ENCODE measurements around the gene MCM3AP.

Gene MCM3AP

DNA sequence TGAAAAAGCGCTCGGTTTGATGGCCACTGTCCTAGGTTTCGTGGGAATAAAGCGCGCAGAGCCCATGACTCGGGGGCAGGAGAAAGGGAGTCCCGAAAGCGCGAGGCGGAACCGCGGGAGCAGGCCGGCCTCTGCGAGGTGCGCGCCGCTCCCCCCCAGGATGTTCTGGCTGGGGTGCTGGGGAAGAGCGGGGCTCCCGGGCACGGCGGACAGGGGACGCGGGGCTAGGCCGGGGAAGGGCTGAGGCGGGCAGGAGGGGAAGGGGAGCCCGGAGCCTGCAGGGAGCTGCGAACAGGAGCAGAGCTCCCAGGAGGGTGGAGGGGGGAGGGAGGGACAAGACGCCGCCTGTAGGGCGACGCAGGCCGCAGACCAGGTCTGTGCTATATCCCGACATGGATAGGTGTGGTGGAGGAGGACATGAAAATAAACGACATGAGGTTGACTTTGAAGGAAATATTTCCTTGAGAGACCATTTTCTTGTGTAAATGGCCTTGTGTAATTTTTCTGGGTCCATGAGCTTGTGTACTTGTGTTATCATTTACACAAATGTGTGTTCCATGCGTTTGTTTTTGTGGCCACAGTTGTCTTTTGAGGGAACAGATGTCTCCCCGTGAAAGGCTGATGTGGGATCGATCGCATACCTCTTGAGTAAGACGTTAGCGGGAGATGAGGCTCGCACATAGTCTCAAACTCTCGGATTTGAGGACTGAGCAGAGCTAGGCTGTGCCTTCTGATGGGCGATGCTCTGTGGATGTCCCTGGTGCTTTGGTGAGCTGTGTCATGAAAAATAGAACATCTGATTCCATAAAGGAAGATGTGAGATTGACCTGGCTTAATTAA, 39.9 kb upstream of the MCM3AP start:
- peak; percentile 63 for DNase-seq (ENCODE audit: low spot score)
- in situ Hi-C loops (cut with MboI; ENCODE audit: low sequenced_read_pairs, unreplicated experiment): no loop called here
- TF ChIP-seq, protein P1, sequence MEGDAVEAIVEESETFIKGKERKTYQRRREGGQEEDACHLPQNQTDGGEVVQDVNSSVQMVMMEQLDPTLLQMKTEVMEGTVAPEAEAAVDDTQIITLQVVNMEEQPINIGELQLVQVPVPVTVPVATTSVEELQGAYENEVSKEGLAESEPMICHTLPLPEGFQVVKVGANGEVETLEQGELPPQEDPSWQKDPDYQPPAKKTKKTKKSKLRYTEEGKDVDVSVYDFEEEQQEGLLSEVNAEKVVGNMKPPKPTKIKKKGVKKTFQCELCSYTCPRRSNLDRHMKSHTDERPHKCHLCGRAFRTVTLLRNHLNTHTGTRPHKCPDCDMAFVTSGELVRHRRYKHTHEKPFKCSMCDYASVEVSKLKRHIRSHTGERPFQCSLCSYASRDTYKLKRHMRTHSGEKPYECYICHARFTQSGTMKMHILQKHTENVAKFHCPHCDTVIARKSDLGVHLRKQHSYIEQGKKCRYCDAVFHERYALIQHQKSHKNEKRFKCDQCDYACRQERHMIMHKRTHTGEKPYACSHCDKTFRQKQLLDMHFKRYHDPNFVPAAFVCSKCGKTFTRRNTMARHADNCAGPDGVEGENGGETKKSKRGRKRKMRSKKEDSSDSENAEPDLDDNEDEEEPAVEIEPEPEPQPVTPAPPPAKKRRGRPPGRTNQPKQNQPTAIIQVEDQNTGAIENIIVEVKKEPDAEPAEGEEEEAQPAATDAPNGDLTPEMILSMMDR (IDR thresholded peaks at IDR 0.05; ENCODE audit: borderline replicate concordance, control extremely low read depth, extremely low read depth, insufficient read depth, missing control alignments): peak; percentile 25

GRCh38 chr21:46324390-46325072, 39.1 kb upstream of the MCM3AP start:
- in situ Hi-C loops (cut with MboI; ENCODE audit: low sequenced_read_pairs, unreplicated experiment): no loop called here
- TF ChIP-seq, protein P1 (IDR thresholded peaks at IDR 0.05; ENCODE audit: borderline replicate concordance, control extremely low read depth, extremely low read depth, insufficient read depth, missing control alignments): no peak
- DNase-seq (ENCODE audit: low spot score): peak; percentile 96

DNA sequence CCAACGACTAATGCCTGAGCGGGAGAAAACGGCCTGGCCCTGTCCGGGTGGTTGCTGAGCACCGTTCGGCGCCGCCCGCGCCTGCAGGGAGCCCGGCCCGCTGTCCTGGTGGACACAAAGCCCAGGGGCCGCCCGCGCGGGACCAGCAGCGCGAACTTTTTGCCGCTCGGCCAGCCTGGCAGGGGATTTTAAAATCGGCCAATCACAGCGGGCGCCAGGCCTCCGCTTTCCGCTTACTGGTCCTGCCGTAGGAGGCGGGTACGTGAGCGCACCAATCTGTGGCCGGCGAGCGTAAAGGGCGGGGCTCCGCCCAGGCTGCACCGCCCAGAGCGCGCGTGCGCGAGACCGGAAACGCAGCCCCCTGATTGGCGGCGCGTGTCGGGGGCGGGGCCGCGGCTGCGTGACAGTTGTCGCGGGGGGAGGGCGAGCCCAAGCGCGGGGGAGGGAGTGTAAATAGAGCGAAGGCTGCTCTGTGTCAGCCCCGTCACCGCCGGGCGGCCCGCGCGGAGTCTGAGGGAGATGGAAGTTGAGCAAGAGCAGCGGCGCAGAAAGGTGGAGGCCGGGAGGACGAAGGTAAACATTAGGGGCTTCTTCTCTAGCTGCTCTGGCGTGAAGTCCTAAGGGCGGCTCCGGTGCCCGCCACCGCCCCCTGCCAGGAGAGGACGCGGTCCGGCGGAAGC, 38.4 kb upstream of the MCM3AP start, which contains the start of the genes C21orf58 and PCNT:
C21orf58 (minus strand) TSS at position 161 of the 680 bp plus-strand sequence. CDS start 1,132 bp downstream, outside the sequence.
PCNT (plus strand) TSS at position 447 of the 680 bp plus-strand sequence; CDS start at position 520, 73 bp downstream.
- in situ Hi-C loops (cut with MboI; ENCODE audit: low sequenced_read_pairs, unreplicated experiment): no loop called here
- TF ChIP-seq, protein P1 (IDR thresholded peaks at IDR 0.05; ENCODE audit: borderline replicate concordance, control extremely low read depth, extremely low read depth, insufficient read depth, missing control alignments): no peak
- DNase-seq (ENCODE audit: low spot score): peak; percentile 98

DNA sequence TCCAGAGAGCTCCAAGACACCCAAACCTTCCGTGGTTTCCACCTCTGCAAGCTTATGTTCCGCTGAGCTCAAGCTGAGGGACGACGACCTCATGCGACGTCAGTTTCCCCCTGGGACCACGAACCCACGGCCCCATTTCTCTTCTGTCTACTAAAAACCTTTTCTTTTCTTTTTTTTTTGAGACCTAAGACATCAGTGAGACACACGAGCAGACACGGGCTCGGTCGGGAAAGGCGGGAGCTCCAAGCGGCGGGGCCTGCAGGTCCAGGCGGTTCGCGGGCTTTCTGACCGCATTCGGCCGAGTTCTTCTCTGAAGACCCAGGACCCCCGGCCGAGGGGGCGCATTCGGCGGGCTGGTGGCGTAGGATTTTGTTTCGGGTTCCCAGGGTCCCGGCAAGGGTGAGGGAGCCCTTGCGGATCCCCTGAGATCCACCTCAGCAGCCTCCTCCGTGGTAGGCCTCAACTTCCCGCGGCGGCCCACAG, 37.9 kb upstream of the MCM3AP start:
- TF ChIP-seq, protein P1 (IDR thresholded peaks at IDR 0.05; ENCODE audit: borderline replicate concordance, control extremely low read depth, extremely low read depth, insufficient read depth, missing control alignments): no peak
- no peak for DNase-seq (ENCODE audit: low spot score)
- in situ Hi-C loops (cut with MboI; ENCODE audit: low sequenced_read_pairs, unreplicated experiment): no loop called here

DNA sequence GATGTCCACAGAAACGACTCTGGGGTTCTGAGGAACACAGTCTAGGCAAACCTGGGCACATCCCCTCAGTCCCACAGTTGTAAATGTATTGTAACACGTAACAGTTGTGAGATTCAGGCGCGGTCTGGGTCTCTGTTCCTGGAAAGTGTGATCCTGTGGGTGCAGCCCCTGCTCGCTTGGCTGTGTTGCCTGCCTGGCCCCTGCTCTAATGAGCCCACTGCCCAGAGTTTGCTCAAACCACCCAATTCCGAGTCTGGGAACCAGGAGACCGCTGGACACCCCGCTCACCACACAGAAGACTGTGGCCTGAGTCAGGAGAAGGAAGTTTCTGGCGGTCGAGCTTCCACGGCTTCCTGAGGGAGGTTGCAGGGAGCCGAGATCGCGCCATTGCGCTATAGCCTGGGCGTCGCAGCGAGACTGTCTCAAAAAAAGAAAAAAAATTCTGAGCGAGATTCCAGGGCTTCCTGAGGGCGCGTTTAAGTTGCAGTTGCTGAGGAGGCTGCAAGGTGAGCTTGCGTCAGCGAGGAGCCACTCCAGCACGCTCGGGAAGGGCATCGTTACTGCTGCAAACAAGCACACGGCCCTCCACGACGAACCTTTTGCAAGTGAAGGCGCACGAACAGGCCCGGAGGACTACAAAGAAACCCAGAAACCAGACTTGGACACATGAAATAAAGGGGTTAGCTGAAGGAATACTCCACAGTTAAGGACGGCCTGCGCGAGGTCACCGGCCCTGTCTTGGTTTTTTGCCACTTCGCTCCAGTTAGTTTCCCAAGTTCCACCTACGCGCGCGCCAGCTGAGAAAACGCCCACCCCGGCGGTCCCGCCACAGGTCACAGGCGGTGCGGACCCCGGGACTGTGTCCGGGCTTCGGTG, 37.2 kb upstream of the MCM3AP start:
- in situ Hi-C loops (cut with MboI; ENCODE audit: low sequenced_read_pairs, unreplicated experiment): no loop called here
- no peak for DNase-seq (ENCODE audit: low spot score)

More for the DNA sequence above, 37.2 kb upstream of the MCM3AP start:
- TF ChIP-seq, protein P1 (IDR thresholded peaks at IDR 0.05; ENCODE audit: borderline replicate concordance, control extremely low read depth, extremely low read depth, insufficient read depth, missing control alignments): no peak

All from GM13976 (cell line).